GM18868 (cell line): ENCODE measurements around the gene SLC7A14.

Experiments
- ATAC-seq: cut with Tn5 transposase; IDR thresholded peaks from one replicate; pipeline ENCODE4 v1.9.1; 2021; ENCODE audit warnings: mild to moderate bottlenecking, moderate library complexity; ENCODE audit not compliant: unreplicated experiment

Gene SLC7A14

DNA sequence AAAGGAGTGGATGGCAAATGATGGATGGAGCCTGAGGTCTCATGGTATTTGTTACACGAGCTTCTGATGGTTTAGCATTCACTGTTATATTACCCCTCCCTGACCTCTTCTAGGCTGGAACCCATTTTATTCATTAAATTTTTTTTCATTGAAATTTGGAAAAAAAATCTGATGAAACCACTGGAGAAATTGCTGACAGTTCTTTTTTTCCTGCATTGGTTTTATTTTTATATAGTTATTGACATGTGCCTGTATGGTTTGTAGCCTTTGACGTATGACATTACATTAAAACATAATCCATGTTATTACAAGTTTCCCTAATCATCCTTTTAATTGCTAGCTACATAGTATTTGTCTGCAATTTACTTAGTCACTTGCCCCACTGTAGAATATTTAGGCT lies 85.4 kb downstream of the SLC7A14 start:
- ATAC-seq = no peak

DNA sequence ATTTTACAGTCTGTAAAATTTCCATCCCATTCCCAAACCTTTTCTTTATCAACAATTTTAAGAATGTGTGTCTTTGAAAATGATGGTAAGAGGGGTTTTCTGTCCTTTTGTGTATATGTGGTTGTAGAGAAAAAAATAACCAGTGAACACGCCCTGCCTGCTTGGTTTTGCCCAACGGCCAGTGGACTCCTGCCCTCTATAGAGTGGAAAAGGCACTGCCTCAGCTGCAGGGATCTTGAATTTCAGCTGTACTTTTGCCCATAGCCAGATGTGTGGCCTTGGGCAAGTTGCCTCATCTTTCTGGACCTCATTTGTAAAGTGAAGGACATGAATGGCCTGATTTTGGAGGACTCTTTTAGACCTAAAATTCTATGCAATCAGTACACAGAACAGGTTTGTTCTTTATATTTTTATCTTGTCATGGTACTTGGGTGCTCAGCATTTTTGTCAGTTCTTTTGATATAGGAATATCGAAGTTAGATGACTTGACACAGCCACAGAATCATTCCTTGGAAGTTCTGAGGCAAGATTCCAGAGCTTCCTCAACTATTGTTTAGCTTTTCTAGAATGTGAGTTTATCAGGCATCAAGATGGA lies 86.2 kb downstream of the SLC7A14 start:
- peak; percentile 72 for ATAC-seq

- ATAC-seq = no peak
Measured at GRCh38 chr3:170497207-170498095, 88.4 kb downstream of the SLC7A14 start.

- ATAC-seq = no peak
Measured at GRCh38 chr3:170496868-170497140, 89.1 kb downstream of the SLC7A14 start.

DNA sequence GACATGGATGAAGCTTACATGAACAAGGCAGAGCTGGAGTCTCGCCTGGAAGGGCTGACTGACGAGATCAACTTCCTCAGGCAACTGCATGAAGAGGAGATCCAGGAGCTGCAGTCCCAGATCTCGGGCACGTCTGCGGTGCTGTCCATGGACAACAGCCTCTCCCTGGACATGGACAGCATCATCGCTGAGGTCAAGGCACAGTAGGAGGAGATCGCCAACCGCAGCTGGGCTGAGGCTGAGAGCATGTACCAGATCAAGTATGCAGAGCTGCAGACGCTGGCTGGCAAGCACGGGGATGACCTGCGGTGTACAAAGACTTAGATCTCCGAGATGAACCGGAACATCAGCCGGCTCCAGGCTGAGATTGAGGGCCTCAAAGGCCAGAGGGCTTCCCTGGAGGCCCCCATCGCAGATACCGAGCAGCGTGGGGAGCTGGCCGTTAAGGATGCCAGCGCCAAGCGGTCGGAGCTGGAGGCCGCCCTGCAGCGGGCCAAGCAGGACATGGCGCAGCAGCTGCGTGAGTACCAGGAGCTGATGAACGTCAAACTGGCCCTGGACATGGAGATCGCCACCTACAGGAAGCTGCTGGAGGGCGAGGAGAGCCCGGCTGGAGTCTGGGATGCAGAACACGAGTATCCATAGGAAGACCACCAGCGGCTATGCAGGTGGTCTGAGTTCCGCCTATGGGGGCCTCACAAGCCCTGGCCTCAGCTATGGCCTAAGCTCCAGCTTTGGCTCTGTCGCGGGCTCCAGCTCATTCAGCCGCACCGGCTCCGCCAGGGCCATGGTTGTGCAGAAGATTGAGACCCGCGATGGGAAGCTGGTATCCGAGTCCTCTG lies 89.6 kb downstream of the SLC7A14 start:
- ATAC-seq = no peak

DNA sequence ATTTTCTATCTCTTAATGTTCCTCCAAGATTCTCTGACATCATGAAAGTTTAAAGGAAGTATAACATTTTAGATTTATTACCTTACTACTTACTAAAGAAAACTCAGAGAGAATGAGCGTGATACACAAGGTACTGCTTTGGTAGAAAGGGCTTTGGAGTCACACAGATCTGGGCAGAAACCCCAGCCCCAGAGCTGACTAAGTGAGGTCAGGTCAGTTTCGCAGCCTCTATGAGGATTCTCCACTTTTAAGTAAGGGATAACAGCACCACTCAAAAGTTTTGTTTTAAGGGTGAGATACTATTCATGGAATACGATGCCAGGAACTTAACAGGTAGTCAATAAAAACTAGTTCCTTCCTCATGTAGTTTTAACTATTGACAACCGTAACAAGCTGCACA lies 91.1 kb downstream of the SLC7A14 start:
- no peak for ATAC-seq

DNA sequence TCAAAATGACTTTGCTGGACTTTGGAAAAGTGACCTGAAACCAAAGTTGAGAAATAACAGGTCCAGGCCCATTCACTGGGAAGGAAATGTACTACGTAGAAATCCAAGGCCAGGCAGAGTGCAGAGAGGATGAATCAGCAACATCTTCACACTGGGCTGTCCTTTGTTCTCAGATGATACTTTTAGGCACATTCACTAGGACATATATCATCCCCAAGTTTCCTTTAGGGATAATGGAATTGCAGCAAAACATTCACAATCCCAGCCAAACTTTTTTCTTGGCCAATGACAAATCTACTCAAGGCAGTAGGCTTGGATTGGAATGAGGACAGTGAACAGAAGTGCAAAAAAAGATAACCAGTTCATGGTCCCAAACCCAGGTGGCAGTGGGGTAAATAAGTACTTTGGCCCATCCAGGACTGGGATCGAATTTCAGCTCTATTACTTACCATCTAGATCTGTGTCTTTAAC lies 92.1 kb downstream of the SLC7A14 start:
- no peak for ATAC-seq

DNA sequence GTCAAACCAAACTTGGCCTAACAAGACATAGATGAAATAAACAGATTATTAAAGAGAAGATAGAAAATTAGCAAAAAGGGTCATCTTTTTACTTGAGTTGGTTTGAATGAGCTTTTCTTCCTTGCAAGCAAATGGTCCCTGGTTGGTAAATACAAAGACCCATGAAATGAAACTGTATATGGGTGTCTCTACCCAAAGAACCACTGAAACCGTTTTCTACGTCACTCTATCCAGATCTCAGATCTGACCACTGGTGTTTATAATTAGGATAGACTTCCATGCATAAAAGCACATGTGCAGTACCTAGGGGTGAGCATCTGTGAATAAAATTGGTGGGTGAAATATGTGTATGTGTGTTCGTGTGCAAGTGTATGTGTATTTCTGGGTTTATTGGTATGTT lies 94.0 kb downstream of the SLC7A14 start:
- ATAC-seq = no peak

GRCh38 chr3:170490828-170491560 lies 94.9 kb downstream of the SLC7A14 start:
- ATAC-seq = no peak

DNA sequence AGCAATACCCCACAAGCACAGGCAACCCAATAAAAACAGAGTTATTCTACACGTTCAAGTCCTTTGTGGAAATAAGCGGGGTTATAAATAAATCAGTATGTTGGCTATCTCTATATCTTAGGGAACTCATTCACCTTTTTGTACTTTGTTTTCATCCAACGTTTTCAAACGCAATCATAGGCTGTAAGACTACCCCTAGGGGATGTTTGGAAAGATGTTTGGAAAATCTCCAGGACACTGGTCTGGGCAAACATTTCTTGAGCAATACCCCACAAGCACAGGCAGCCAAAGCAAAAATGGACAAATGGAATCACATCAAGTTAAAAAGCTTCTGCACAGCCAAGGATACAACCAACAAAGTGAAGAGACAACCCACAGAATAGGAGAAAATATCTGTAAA lies 97.1 kb downstream of the SLC7A14 start:
- no peak for ATAC-seq

- no peak for ATAC-seq
Measured at GRCh38 chr3:170487031-170487430, 98.8 kb downstream of the SLC7A14 start.

DNA sequence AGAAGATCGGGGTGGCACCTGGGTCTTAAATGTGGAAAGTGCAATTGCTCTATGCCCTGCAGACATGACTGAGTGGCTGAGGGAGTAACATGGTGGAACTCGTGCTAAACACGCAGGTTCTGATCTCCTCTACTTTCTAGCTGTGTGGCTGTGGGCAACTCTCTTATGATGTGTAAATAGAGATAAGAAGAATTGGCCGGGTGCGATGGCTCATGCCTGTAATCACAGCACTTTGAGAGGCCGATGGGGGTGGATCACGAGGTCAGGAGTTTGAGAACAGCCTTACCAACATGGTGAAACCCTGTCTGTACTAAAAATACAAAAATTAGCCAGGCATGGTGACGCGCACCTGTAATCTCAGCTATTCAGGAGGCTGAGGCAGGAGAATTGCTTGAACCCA lies 99.5 kb downstream of the SLC7A14 start:
- no peak for ATAC-seq

- no peak for ATAC-seq
Measured at GRCh38 chr3:170485696-170486095, 100.2 kb downstream of the SLC7A14 start.

DNA sequence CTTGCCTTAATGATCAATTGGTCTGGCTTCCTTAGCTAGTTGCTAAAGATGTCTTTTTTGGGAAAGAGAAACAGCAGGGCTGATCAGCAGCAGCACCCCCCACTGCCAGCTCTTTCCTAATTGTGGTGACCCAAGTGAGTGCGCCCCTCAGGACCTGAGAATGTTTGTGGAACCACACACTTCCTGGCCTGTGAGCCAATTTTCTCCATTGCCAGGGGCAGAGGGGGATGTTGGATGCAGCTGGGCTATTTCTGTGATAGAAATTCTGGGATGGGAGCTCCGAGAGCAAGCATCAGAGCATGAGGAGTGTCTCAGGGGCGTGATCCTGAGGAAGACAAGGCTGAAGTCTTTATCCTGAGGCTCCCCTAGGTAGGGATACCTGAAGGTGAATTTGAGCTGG lies 100.6 kb downstream of the SLC7A14 start:
- ATAC-seq = no peak

DNA sequence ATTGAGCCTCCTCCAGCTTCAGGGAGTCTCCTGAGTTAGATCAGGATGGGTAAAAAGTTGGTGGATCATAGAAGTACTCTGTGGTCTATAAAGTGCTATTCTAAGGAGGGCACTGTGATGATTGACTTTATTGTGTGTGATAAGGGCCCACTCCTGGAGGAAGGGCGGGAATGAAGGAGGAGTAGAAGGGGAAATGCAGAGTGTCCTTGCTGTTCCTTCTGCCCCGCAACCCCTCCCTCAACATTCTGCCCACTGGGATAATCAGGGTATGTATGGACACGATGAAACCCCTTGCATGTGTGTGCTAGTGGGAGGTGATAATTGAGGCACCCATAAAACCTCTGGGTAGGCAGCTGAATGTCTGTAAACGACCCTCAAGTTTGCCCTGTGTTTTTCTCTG lies 101.0 kb downstream of the SLC7A14 start:
- ATAC-seq = no peak

- ATAC-seq = peak; percentile 57
Measured at GRCh38 chr3:170483485-170484262, 102.2 kb downstream of the SLC7A14 start.

DNA sequence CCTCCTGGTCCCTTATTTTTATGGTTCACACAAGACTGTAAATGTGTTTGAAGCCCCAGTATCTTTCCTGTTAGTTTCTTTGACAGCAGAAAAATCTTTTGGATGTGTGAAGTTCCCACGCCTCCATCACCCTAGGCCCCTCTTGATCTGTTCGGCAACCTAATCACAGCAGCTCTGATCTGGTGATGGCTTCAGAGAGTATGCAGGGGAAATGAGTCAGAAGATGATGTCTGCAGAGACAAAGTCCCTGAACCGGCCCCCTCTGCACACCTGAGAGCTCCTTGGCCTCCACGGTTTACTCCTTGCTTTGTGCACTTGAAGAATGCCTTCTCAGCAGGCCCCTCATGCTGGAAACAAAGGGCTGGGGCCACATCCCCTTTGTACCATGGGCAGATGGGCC lies 103.7 kb downstream of the SLC7A14 start:
- ATAC-seq = no peak

DNA sequence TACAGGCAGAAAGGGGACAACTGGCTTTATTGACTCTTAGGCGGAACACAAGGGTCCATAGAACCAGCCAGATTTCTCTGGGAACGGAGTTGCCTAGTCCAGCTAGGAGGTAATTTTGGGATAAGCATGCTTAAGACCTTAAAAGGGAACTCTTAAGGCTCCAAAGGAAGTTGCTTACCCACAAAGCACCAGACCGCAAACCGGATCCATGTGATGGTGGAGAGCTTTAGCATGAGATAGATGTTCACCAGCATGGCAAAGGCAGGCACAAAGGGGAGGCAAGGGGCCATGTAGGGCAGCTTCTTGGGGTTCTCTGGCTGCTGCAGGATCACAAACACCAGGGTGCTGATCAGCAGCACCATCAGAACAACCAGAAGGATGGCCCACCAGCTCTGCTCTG lies 105.8 kb downstream of the SLC7A14 start:
- ATAC-seq = no peak

GRCh38 chr3:170477395-170477794 lies 108.5 kb downstream of the SLC7A14 start:
- ATAC-seq = no peak

DNA sequence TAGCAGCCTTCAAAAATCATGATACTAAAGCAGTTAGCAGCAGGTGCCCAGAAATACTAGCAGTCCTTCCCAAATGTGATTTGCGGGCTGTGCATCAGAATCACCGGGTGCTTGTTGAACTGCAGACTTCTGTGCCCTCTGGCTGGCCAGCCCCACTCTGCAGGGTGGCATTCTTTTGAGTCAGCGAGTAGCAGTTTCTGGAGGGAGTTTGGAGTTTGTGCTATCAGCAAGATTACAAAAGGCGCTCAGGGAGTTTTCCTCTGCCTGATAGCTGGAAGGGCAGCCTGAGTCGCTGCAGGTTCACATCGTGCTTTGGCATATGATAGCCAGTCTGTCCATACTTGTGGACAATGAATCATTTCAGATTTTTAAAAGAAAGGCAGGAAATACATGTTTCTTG lies 109.6 kb downstream of the SLC7A14 start:
- ATAC-seq = no peak
